ENCODE data around the gene UBR4.

The UBR4 gene

GRCh38 chr1:19040010-19040680 is 169.9 kb downstream of the UBR4 start:
- H3K36me3 ChIP-seq (ENCODE audit: control insufficient read depth, insufficient read depth, low read length) = no peaks in the 10 kb centered on the region
- no peak overlapping the region for H3K4me3 ChIP-seq (ENCODE audit: low read depth, low read length)
- no peak overlapping the region for H3K9ac ChIP-seq (ENCODE audit: low read depth, low read length)
- H3K27me3 ChIP-seq (ENCODE audit: control insufficient read depth, insufficient read depth, low read length) = no peaks in the 10 kb centered on the region
- H3K9me3 ChIP-seq (ENCODE audit: control insufficient read depth, insufficient read depth, low read length) = no peaks in the 10 kb centered on the region
- peaks cover 3% of the 10 kb centered on the region for H3K4me1 ChIP-seq (ENCODE audit: control insufficient read depth, insufficient read depth, low read length)

- no peaks in the 10 kb centered on the region for H3K9me3 ChIP-seq (ENCODE audit: control insufficient read depth, insufficient read depth, low read length)
- H3K9ac ChIP-seq (ENCODE audit: low read depth, low read length) = no peak overlapping the region
- H3K36me3 ChIP-seq (ENCODE audit: control insufficient read depth, insufficient read depth, low read length) = no peaks in the 10 kb centered on the region
- H3K4me3 ChIP-seq (ENCODE audit: low read depth, low read length) = no peak overlapping the region
- H3K4me1 ChIP-seq (ENCODE audit: control insufficient read depth, insufficient read depth, low read length) = peaks cover 3% of the 10 kb centered on the region
- H3K27me3 ChIP-seq (ENCODE audit: control insufficient read depth, insufficient read depth, low read length) = no peaks in the 10 kb centered on the region
Observed at GRCh38 chr1:19038732-19039131, 171.3 kb downstream of the UBR4 start.

GRCh38 chr1:19038096-19038495 is 172.0 kb downstream of the UBR4 start:
- H3K36me3 ChIP-seq (ENCODE audit: control insufficient read depth, insufficient read depth, low read length) = no peaks in the 10 kb centered on the region
- H3K4me1 ChIP-seq (ENCODE audit: control insufficient read depth, insufficient read depth, low read length) = no peaks in the 10 kb centered on the region
- no peaks in the 10 kb centered on the region for H3K9me3 ChIP-seq (ENCODE audit: control insufficient read depth, insufficient read depth, low read length)
- no peak overlapping the region for H3K9ac ChIP-seq (ENCODE audit: low read depth, low read length)
- H3K4me3 ChIP-seq (ENCODE audit: low read depth, low read length) = no peak overlapping the region
- no peaks in the 10 kb centered on the region for H3K27me3 ChIP-seq (ENCODE audit: control insufficient read depth, insufficient read depth, low read length)

- Histone ChIP-seq H3K36me3 (ENCODE audit: control insufficient read depth, insufficient read depth, low read length) (no peaks in the 10 kb centered on the region), H3K27me3 (ENCODE audit: control insufficient read depth, insufficient read depth, low read length) (no peaks in the 10 kb centered on the region), H3K9me3 (ENCODE audit: control insufficient read depth, insufficient read depth, low read length) (no peaks in the 10 kb centered on the region), H3K4me3 (ENCODE audit: low read depth, low read length) (no peak overlapping the region), H3K4me1 (ENCODE audit: control insufficient read depth, insufficient read depth, low read length) (no peaks in the 10 kb centered on the region), H3K9ac (ENCODE audit: low read depth, low read length) (no peak overlapping the region)
Observed at GRCh38 chr1:19037659-19038058, 172.4 kb downstream of the UBR4 start.

GRCh38 chr1:19036813-19037605 is 173.1 kb downstream of the UBR4 start:
- no peaks in the 10 kb centered on the region for H3K36me3 ChIP-seq (ENCODE audit: control insufficient read depth, insufficient read depth, low read length)
- H3K4me3 ChIP-seq (ENCODE audit: low read depth, low read length) = no peak overlapping the region
- no peaks in the 10 kb centered on the region for H3K27me3 ChIP-seq (ENCODE audit: control insufficient read depth, insufficient read depth, low read length)
- H3K4me1 ChIP-seq (ENCODE audit: control insufficient read depth, insufficient read depth, low read length) = no peaks in the 10 kb centered on the region
- no peak overlapping the region for H3K9ac ChIP-seq (ENCODE audit: low read depth, low read length)
- H3K9me3 ChIP-seq (ENCODE audit: control insufficient read depth, insufficient read depth, low read length) = no peaks in the 10 kb centered on the region

GRCh38 chr1:19036041-19036812 is 173.8 kb downstream of the UBR4 start:
- Histone ChIP-seq H3K36me3 (ENCODE audit: control insufficient read depth, insufficient read depth, low read length) (no peaks in the 10 kb centered on the region), H3K4me1 (ENCODE audit: control insufficient read depth, insufficient read depth, low read length) (no peaks in the 10 kb centered on the region), H3K9ac (ENCODE audit: low read depth, low read length) (no peak overlapping the region), H3K4me3 (ENCODE audit: low read depth, low read length) (no peak overlapping the region), H3K27me3 (ENCODE audit: control insufficient read depth, insufficient read depth, low read length) (no peaks in the 10 kb centered on the region), H3K9me3 (ENCODE audit: control insufficient read depth, insufficient read depth, low read length) (no peaks in the 10 kb centered on the region)

- Histone ChIP-seq H3K36me3 (ENCODE audit: control insufficient read depth, insufficient read depth, low read length) (no peaks in the 10 kb centered on the region), H3K4me3 (ENCODE audit: low read depth, low read length) (no peak overlapping the region), H3K4me1 (ENCODE audit: control insufficient read depth, insufficient read depth, low read length) (no peaks in the 10 kb centered on the region), H3K27me3 (ENCODE audit: control insufficient read depth, insufficient read depth, low read length) (no peaks in the 10 kb centered on the region), H3K9me3 (ENCODE audit: control insufficient read depth, insufficient read depth, low read length) (no peaks in the 10 kb centered on the region), H3K9ac (ENCODE audit: low read depth, low read length) (no peak overlapping the region)
Observed at GRCh38 chr1:19035377-19036040, 174.6 kb downstream of the UBR4 start.

GRCh38 chr1:19034721-19035120 is 175.3 kb downstream of the UBR4 start:
- Histone ChIP-seq H3K36me3 (ENCODE audit: control insufficient read depth, insufficient read depth, low read length) (no peaks in the 10 kb centered on the region), H3K4me1 (ENCODE audit: control insufficient read depth, insufficient read depth, low read length) (no peaks in the 10 kb centered on the region), H3K27me3 (ENCODE audit: control insufficient read depth, insufficient read depth, low read length) (no peaks in the 10 kb centered on the region), H3K9me3 (ENCODE audit: control insufficient read depth, insufficient read depth, low read length) (no peaks in the 10 kb centered on the region), H3K4me3 (ENCODE audit: low read depth, low read length) (no peak overlapping the region), H3K9ac (ENCODE audit: low read depth, low read length) (no peak overlapping the region)

- no peaks in the 10 kb centered on the region for H3K4me1 ChIP-seq (ENCODE audit: control insufficient read depth, insufficient read depth, low read length)
- H3K9me3 ChIP-seq (ENCODE audit: control insufficient read depth, insufficient read depth, low read length) = no peaks in the 10 kb centered on the region
- no peak overlapping the region for H3K9ac ChIP-seq (ENCODE audit: low read depth, low read length)
- H3K36me3 ChIP-seq (ENCODE audit: control insufficient read depth, insufficient read depth, low read length) = no peaks in the 10 kb centered on the region
- H3K4me3 ChIP-seq (ENCODE audit: low read depth, low read length) = no peak overlapping the region
- no peaks in the 10 kb centered on the region for H3K27me3 ChIP-seq (ENCODE audit: control insufficient read depth, insufficient read depth, low read length)
Observed at GRCh38 chr1:19033926-19034680, 176.0 kb downstream of the UBR4 start.

GRCh38 chr1:19033515-19033839 is 176.6 kb downstream of the UBR4 start:
- no peaks in the 10 kb centered on the region for H3K9me3 ChIP-seq (ENCODE audit: control insufficient read depth, insufficient read depth, low read length)
- no peak overlapping the region for H3K4me3 ChIP-seq (ENCODE audit: low read depth, low read length)
- H3K9ac ChIP-seq (ENCODE audit: low read depth, low read length) = no peak overlapping the region

More at GRCh38 chr1:19033515-19033839, 176.6 kb downstream of the UBR4 start:
- no peaks in the 10 kb centered on the region for H3K27me3 ChIP-seq (ENCODE audit: control insufficient read depth, insufficient read depth, low read length)
- no peaks in the 10 kb centered on the region for H3K36me3 ChIP-seq (ENCODE audit: control insufficient read depth, insufficient read depth, low read length)
- no peaks in the 10 kb centered on the region for H3K4me1 ChIP-seq (ENCODE audit: control insufficient read depth, insufficient read depth, low read length)

Measured in iPS-15b (cell line).